Measurements from ENCODE around the gene CST4.
"Not testable (repeated sequence)": the region's sequence is repeated elsewhere in the genome, so short reads cannot be mapped to it uniquely, and the experiment has no call there.

GRCh38 chr20:23694178-23695067 lies 5.6 kb upstream of the CST4 start:
- not testable (repeated sequence) for TF ChIP-seq CTCF (conservative IDR thresholded peaks at IDR 0.05; ENCODE audit: low read depth in 2 of 2); EZH2phosphoT487 (IDR thresholded peaks at IDR 0.05; ENCODE audit: unreplicated experiment); POLR2AphosphoS5 (IDR thresholded peaks at IDR 0.05; ENCODE audit: low read depth); REST (IDR thresholded peaks at IDR 0.05; ENCODE audit: unreplicated experiment); EZH2 (IDR thresholded peaks at IDR 0.05; ENCODE audit: low read depth, unreplicated experiment); CREB1 (CRISPR knock-in tag; IDR thresholded peaks at IDR 0.05; ENCODE audit: low read depth); STAT1 (IDR thresholded peaks at IDR 0.05; ENCODE audit: unreplicated experiment); ZNF114 (CRISPR knock-in tag; IDR thresholded peaks at IDR 0.05); ETS1 (IDR thresholded peaks at IDR 0.05); NANOG (IDR thresholded peaks at IDR 0.05; ENCODE audit: borderline replicate concordance)

Data from GM23338 (cell line).